ENCODE results near the gene TNPO1. TPM values are rescaled to one million over a fixed set of nuclear protein-coding genes. Genes with fewer than 3 reads are reported as not detected.

The TNPO1 gene
- total and polyA plus RNA-seq, 2 of the 13 experiments (the other 11 are each of a cell fraction or from before 2014, with no cell fraction given) = 26.7 to 123 TPM

- TF ChIP-seq AHDC1 (CRISPR knock-in tag; IDR thresholded peaks at IDR 0.05; ENCODE audit: borderline replicate concordance) = no peak
- no peak for TF ChIP-seq ZNF335 (CRISPR knock-in tag; IDR thresholded peaks at IDR 0.05)
- no peak; the same call in 1 of the 2 replicates for TF ChIP-seq IKZF5 (CRISPR knock-in tag; IDR thresholded peaks at IDR 0.05)
- TF ChIP-seq ZGPAT (CRISPR knock-in tag; IDR thresholded peaks at IDR 0.05) = peak; percentile 92
- peak; percentile 90 for TF ChIP-seq ASH2L (IDR thresholded peaks at IDR 0.05; ENCODE audit: insufficient read length, low read depth, low read length)
- no peak for TF ChIP-seq ZNF879 (CRISPR knock-in tag; IDR thresholded peaks at IDR 0.05)
- TF ChIP-seq BHLHE40 (IDR thresholded peaks at IDR 0.05; ENCODE audit: low read length) = no peak
- no peak for TF ChIP-seq SOX13 (IDR thresholded peaks at IDR 0.05)
- peak in 1 of 2 experiments; percentile 63; a peak in 2 of 4 replicates for TF ChIP-seq SOX13 (CRISPR knock-in tag; conservative IDR thresholded peaks at IDR 0.05 in 1 of 2, IDR thresholded peaks at IDR 0.05 in 1 of 2)
- TF ChIP-seq SP1 (IDR thresholded peaks at IDR 0.05) = no peak
- 0 out of 2 replicates have a peak, but pooled peaks have one; percentile 19 for TF ChIP-seq SP1 (CRISPR knock-in tag; IDR thresholded peaks at IDR 0.05)
- no peak for TF ChIP-seq FOXO4 (CRISPR knock-in tag; conservative IDR thresholded peaks at IDR 0.05)
- TF ChIP-seq CCAR2 (optimal IDR thresholded peaks at IDR 0.05; ENCODE audit: low read depth, low read length) = no peak
- 0 out of 2 replicates have a peak, but pooled peaks have one; percentile 57 for TF ChIP-seq ZBTB34 (CRISPR knock-in tag; IDR thresholded peaks at IDR 0.05)
- no peak for TF ChIP-seq KLF12 (CRISPR knock-in tag; IDR thresholded peaks at IDR 0.05; ENCODE audit: borderline replicate concordance)
- no peak for TF ChIP-seq HHEX (CRISPR knock-in tag; IDR thresholded peaks at IDR 0.05)
- TF ChIP-seq SAP130 (CRISPR knock-in tag; IDR thresholded peaks at IDR 0.05; ENCODE audit: low read depth) = peak; percentile 63
- TF ChIP-seq ZNF766 (CRISPR knock-in tag; IDR thresholded peaks at IDR 0.05; ENCODE audit: borderline replicate concordance) = 0 out of 2 replicates have a peak, but pooled peaks have one; percentile 16
Measured at GRCh38 chr5:72955768-72956323, 139.4 kb downstream of the TNPO1 start, which contains the start of gene FCHO2 (continued).
